A549 (cell line): ENCODE data around the gene GPBP1L1. TPM values are rescaled to one million over a fixed set of nuclear protein-coding genes. Genes with fewer than 3 reads are reported as not detected.
"Not testable (repeated sequence)": the region's sequence is repeated elsewhere in the genome, so short reads cannot be mapped to it uniquely, and the experiment has no call there.

Source experiments
- ATAC-seq, 2 experiments: fragments of 200-7000 bp in 1 of 2; fragments of >200 bp in 1 of 2; cut with Nextera tagmentation in 1 of 2; cut with Tn5 transposase in 1 of 2; 3 replicates each; pipeline versions ENCODE4 v1.8.0 to v1.9.1; 2018 to 2020; ENCODE audit warnings: mild to moderate bottlenecking in 1 of 2, moderate library complexity in 1 of 2
- CTCF ChIA-PET: fragments of 300-600 bp; sonication (Branson Sonifier 250); formaldehyde crosslinking; extraction: SDS; loops from one replicate; lab custom pipeline; 2021; ENCODE audit warnings: antibody characterized with exemption, inconsistent platforms; lab: Yijun Ruan, JAX
- POLR2A ChIA-PET: fragments of 350-600 bp; formaldehyde crosslinking; extraction: SDS; loops from one replicate; lab custom pipeline; 2021; ENCODE audit warnings: antibody characterized with exemption, inconsistent platforms; lab: Yijun Ruan, JAX
- DNase-seq, 2 experiments: peaks; one replicate each; pipeline versions ENCODE4 v3.0.0 to v3.0.0-alpha.2; 2011 to 2016; ENCODE audit warnings: low read depth in 1 of 2, low spot score in 1 of 2
- FAIRE-seq: peaks from 2 replicates; lab custom pipeline; 2011; peaks lifted over from hg19 to GRCh38; lab: Jason Lieb, UNC
- H3K27ac ChIP-seq, 2 experiments: fragments of >200 bp; sonication (Bioruptor Twin); formaldehyde crosslinking; 3 replicates each; pipeline ENCODE4 v1.5.1; 2016 to 2017
- H3K4me1 ChIP-seq: fragments of >200 bp; sonication (Bioruptor Twin); formaldehyde crosslinking; 3 replicates; pipeline ENCODE4 v1.6.1; 2016
- H3K4me2 ChIP-seq: fragments of >200 bp; sonication (Bioruptor Twin); formaldehyde crosslinking; 3 replicates; pipeline ENCODE4 v1.6.1; 2016
- H3K4me3 ChIP-seq: fragments of >200 bp; sonication (Bioruptor Twin); formaldehyde crosslinking; 3 replicates; pipeline ENCODE4 v1.5.1; 2016
- H3K9me3 ChIP-seq: fragments of >200 bp; sonication (Bioruptor Twin); formaldehyde crosslinking; 3 replicates; pipeline ENCODE4 v1.6.1; 2016
- BHLHE40 ChIP-seq: IDR thresholded peaks from 2 replicates; pipeline ENCODE4 v1.6.1; 2012; ENCODE audit warnings: low read depth, low read length, inconsistent platforms
- EHF ChIP-seq: fragments of 250-450 bp; sonication (Bioruptor Pico); IDR thresholded peaks from 2 replicates; pipeline ENCODE4 v1.5.0; 2020; ENCODE audit warnings: mild to moderate bottlenecking
- KDM1A ChIP-seq: fragments of 200-600 bp; sonication (generic); IDR thresholded peaks from 2 replicates; pipeline ENCODE4 v1.6.1; 2016; ENCODE audit warnings: low read depth, mild to moderate bottlenecking
- NPAS2 ChIP-seq: fragments of 250-450 bp; sonication (Bioruptor Pico); IDR thresholded peaks from 2 replicates; pipeline ENCODE4 v1.8.0; 2022; ENCODE audit warnings: mild to moderate bottlenecking, moderate library complexity, borderline replicate concordance
- PHF8 ChIP-seq: fragments of 200-600 bp; sonication (generic); IDR thresholded peaks from 2 replicates; pipeline ENCODE4 v1.6.1; 2016; ENCODE audit warnings: low read depth, mild to moderate bottlenecking, antibody characterized with exemption, moderate library complexity, borderline replicate concordance
- POLR2A ChIP-seq: IDR thresholded peaks from 2 replicates; pipeline ENCODE4 v1.6.1; 2012; ENCODE audit warnings: mild to moderate bottlenecking, low read length
- RCOR1 ChIP-seq: fragments of 150-350 bp; IDR thresholded peaks from 2 replicates; pipeline ENCODE4 v1.6.1; 2014; ENCODE audit warnings: antibody characterized with exemption, low read length, low read depth
- RFX5 ChIP-seq: fragments of 450-650 bp; IDR thresholded peaks from 2 replicates; pipeline ENCODE4 v1.7.1; 2014; ENCODE audit warnings: antibody characterized with exemption, mild to moderate bottlenecking, moderate library complexity
- ZFP36 ChIP-seq: fragments of 450-650 bp; IDR thresholded peaks from 2 replicates; pipeline ENCODE4 v1.6.1; 2014; ENCODE audit warnings: borderline replicate concordance; ENCODE audit not compliant: partially characterized antibody
- ZSCAN20 ChIP-seq: fragments of 250-450 bp; sonication (Bioruptor Pico); IDR thresholded peaks from 2 replicates; pipeline ENCODE4 v1.8.0; 2022; ENCODE audit warnings: mild to moderate bottlenecking, moderate library complexity
- WGBS: methylation state at CpG from one replicate; pipeline ENCODE4 v1.1.6; 2017; ENCODE audit errors: missing lambda C conversion rate; 5-methylcytosine and 5-hydroxymethylcytosine counted together
- polyA plus RNA-seq, 4 experiments: library from polyadenylated mRNA; depleted of rRNA in 3 of 4; stranded (reverse); fragments of >200 nt; fragmentation: RNase III in 1 of 4; extraction: RNeasy Plus Mini Kit Qiagen cat#74134 plus additional on column Dnase treatment in 1 of 4; gene quantifications; 2 replicates in 3 of 4; 3 replicates in 1 of 4; pipeline ENCODE4 v1.2.3, GENCODE V29; 2011 to 2017
- TF ChIP-seq, protein P1 (sequence below): fragments of >200 bp; sonication (Bioruptor Twin); formaldehyde crosslinking; IDR thresholded peaks from 3 replicates; pipeline ENCODE4 v1.5.1; 2016
- TF ChIP-seq, protein P2 (sequence below): IDR thresholded peaks from 2 replicates; pipeline ENCODE4 v1.6.1; 2012; ENCODE audit warnings: low read depth, borderline replicate concordance
- TF ChIP-seq, protein P3 (sequence below): fragments of >200 bp; sonication (Bioruptor Twin); formaldehyde crosslinking; IDR thresholded peaks from 2 replicates; pipeline ENCODE4 v1.6.1; 2016
- TF ChIP-seq, protein P4 (sequence below): fragments of 200-600 bp; sonication (generic); IDR thresholded peaks from 2 replicates; pipeline ENCODE4 v1.6.1; 2016; ENCODE audit warnings: antibody characterized with exemption, mild to moderate bottlenecking, moderate library complexity
- TF ChIP-seq, protein P5 (sequence below): fragments of 450-650 bp; IDR thresholded peaks from 2 replicates; pipeline ENCODE4 v1.6.1; 2014; ENCODE audit warnings: antibody characterized with exemption

Gene GPBP1L1
- polyA plus RNA-seq, 2 of the 4 experiments (the other 2 are of a cell fraction), result 50.9 to 74.0 TPM

DNA sequence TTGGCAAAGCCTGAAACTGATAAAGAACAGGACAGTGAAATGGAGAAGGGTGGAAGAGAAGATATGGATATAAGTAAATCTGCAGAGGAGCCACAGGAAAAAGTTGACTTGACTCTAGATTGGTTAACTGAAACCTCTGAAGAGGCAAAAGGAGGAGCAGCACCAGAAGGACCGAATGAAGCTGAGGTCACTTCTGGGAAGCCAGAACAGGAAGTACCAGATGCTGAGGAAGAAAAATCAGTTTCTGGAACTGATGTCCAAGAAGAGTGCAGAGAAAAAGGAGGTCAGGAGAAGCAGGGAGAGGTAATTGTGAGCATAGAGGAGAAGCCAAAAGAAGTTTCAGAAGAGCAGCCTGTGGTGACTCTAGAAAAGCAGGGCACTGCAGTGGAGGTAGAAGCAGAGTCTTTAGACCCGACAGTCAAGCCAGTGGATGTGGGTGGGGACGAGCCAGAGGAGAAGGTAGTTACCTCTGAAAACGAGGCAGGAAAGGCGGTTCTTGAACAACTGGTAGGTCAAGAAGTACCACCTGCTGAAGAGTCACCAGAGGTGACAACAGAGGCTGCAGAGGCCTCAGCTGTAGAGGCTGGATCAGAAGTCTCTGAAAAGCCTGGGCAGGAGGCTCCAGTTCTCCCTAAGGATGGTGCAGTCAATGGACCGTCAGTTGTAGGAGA is 78.8 kb downstream of the GPBP1L1 start:
- ATAC-seq (no peak), DNase-seq (no peak), FAIRE-seq (no peak)
- Histone ChIP-seq H3K4me3 (no peak overlapping the region), H3K27ac (no peak overlapping the region), H3K4me2 (no peak overlapping the region), H3K4me1 (no peaks in the 10 kb centered on the region), H3K9me3 (no peaks in the 10 kb centered on the region)
- WGBS, result 74% methylated on average over 6 of the region's 6 CpGs
- TF ChIP-seq RFX5 (no peak), ZFP36 (no peak), POLR2A (no peak), ZSCAN20 (CRISPR knock-in tag) (no peak), EHF (no peak), BHLHE40 (no peak)
- TF ChIP-seq, protein P1, sequence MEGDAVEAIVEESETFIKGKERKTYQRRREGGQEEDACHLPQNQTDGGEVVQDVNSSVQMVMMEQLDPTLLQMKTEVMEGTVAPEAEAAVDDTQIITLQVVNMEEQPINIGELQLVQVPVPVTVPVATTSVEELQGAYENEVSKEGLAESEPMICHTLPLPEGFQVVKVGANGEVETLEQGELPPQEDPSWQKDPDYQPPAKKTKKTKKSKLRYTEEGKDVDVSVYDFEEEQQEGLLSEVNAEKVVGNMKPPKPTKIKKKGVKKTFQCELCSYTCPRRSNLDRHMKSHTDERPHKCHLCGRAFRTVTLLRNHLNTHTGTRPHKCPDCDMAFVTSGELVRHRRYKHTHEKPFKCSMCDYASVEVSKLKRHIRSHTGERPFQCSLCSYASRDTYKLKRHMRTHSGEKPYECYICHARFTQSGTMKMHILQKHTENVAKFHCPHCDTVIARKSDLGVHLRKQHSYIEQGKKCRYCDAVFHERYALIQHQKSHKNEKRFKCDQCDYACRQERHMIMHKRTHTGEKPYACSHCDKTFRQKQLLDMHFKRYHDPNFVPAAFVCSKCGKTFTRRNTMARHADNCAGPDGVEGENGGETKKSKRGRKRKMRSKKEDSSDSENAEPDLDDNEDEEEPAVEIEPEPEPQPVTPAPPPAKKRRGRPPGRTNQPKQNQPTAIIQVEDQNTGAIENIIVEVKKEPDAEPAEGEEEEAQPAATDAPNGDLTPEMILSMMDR, result no peak
- TF ChIP-seq, protein P2, sequence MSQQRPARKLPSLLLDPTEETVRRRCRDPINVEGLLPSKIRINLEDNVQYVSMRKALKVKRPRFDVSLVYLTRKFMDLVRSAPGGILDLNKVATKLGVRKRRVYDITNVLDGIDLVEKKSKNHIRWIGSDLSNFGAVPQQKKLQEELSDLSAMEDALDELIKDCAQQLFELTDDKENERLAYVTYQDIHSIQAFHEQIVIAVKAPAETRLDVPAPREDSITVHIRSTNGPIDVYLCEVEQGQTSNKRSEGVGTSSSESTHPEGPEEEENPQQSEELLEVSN, result no peak
- TF ChIP-seq, protein P3, sequence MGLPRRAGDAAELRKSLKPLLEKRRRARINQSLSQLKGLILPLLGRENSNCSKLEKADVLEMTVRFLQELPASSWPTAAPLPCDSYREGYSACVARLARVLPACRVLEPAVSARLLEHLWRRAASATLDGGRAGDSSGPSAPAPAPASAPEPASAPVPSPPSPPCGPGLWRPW, result no peak
- TF ChIP-seq, protein P4, sequence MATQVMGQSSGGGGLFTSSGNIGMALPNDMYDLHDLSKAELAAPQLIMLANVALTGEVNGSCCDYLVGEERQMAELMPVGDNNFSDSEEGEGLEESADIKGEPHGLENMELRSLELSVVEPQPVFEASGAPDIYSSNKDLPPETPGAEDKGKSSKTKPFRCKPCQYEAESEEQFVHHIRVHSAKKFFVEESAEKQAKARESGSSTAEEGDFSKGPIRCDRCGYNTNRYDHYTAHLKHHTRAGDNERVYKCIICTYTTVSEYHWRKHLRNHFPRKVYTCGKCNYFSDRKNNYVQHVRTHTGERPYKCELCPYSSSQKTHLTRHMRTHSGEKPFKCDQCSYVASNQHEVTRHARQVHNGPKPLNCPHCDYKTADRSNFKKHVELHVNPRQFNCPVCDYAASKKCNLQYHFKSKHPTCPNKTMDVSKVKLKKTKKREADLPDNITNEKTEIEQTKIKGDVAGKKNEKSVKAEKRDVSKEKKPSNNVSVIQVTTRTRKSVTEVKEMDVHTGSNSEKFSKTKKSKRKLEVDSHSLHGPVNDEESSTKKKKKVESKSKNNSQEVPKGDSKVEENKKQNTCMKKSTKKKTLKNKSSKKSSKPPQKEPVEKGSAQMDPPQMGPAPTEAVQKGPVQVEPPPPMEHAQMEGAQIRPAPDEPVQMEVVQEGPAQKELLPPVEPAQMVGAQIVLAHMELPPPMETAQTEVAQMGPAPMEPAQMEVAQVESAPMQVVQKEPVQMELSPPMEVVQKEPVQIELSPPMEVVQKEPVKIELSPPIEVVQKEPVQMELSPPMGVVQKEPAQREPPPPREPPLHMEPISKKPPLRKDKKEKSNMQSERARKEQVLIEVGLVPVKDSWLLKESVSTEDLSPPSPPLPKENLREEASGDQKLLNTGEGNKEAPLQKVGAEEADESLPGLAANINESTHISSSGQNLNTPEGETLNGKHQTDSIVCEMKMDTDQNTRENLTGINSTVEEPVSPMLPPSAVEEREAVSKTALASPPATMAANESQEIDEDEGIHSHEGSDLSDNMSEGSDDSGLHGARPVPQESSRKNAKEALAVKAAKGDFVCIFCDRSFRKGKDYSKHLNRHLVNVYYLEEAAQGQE, result no peak
- CTCF ChIA-PET, result no interaction called here
- POLR2A ChIA-PET, result no interaction called here

DNA sequence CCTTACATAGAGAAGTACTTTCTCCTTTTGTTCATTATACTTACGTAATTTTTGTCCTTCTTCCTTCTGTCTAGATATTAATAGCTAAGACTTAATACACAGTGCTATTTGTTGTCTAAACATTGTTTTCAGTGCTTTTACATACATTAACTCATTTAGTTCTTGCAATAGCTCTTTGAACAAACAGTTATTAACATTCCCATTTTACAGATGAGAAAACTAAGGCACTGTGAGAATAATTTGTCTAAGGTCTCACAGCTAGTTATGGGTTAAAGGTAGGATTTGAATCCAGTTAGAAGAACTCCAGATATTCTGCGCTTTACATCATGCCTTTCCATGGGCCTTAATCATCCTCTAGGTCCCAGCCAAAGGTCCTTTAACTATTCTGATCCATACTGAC is 82.1 kb downstream of the GPBP1L1 start:
- no peak for ATAC-seq
- POLR2A ChIA-PET, result no interaction called here
- Histone ChIP-seq H3K4me3 (no peak overlapping the region), H3K27ac (no peak overlapping the region)
- TF ChIP-seq KDM1A (no peak), RCOR1 (no peak), NPAS2 (CRISPR knock-in tag) (no peak), PHF8 (no peak), BHLHE40 (no peak)
- TF ChIP-seq, protein P5, sequence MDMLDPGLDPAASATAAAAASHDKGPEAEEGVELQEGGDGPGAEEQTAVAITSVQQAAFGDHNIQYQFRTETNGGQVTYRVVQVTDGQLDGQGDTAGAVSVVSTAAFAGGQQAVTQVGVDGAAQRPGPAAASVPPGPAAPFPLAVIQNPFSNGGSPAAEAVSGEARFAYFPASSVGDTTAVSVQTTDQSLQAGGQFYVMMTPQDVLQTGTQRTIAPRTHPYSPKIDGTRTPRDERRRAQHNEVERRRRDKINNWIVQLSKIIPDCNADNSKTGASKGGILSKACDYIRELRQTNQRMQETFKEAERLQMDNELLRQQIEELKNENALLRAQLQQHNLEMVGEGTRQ, result no peak
- TF ChIP-seq, protein P3, result no peak
- TF ChIP-seq, all 56 proteins: peak for 0
- no peak for FAIRE-seq
- Histone ChIP-seq H3K9me3 (no peaks in the 10 kb centered on the region), H3K4me2 (no peak overlapping the region), H3K4me1 (peaks cover 14% of the 10 kb centered on the region; the same call in 2 of the 3 replicates)
- 98% methylated on average over 2 of the region's 2 CpGs for WGBS
- DNase-seq, result no peak
- CTCF ChIA-PET, result no interaction called here

DNA sequence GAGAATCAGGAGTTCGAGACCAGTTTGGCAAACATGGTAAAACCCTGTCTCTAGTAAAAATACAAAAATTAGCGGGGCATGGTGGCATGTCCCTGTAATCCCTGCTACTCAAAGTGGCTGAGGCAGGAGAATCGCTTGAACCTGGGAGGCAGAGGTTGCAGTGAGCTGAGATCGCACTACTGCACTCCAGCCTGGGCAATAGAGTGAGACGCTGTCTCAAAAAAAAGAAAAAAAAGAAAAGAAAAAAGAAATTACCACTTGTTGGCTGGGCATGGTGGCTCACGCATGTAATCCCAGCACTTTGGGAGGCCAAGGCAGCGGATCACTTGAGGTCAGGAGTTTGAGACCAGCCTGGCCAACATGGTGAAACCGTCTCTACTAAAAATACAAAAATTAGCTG is 89.6 kb downstream of the GPBP1L1 start:
- DNase-seq, H3K4me3 ChIP-seq, H3K9me3 ChIP-seq, H3K4me2 ChIP-seq, ATAC-seq, H3K4me1 ChIP-seq, CTCF ChIA-PET, FAIRE-seq, H3K27ac ChIP-seq: not testable (repeated sequence)
- WGBS, result 92% methylated on average over 8 of the region's 8 CpGs
- POLR2A ChIA-PET, result interaction anchor here (0.7 kb wide), 1 partner anchor 54 kb away, joined by 3 read pairs; no protein-coding TSS in a partner anchor
